ENCODE data around the gene DCTPP1. TPM values are rescaled to one million over a fixed set of nuclear protein-coding genes. Genes with fewer than 3 reads are reported as not detected.

The DCTPP1 gene
- total and polyA plus RNA-seq, 2 of the 13 experiments (the other 11 are each of a cell fraction or from before 2014, with no cell fraction given), result 54.8 to 74.4 TPM

DNA sequence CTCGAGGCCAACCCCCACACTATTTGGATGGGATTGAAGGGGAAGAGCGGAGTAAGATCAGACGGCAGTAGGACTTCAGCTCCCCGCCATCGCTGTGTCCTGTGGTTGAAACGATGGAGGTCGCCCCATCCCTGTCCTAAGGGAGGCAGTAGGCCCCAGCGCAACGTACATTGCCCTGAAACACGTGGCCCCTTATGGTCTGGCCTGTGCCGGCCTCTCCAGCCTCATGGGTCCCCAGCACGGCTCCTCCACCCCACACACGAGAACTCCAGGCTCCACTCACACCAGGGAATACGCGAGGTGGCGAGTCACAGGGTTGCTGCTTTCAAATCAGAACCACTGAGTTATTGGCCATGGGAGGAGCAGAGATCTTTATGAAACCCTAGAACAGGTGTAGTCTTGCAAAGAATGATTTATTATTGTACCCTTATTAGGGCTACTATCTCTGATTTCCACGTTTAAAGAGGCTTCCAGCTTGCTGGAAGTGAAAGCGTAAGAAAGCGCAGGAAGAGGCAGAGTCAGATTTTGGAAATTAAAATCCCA lies 669 bp upstream of the DCTPP1 start (continued):
- TF ChIP-seq, protein P1, sequence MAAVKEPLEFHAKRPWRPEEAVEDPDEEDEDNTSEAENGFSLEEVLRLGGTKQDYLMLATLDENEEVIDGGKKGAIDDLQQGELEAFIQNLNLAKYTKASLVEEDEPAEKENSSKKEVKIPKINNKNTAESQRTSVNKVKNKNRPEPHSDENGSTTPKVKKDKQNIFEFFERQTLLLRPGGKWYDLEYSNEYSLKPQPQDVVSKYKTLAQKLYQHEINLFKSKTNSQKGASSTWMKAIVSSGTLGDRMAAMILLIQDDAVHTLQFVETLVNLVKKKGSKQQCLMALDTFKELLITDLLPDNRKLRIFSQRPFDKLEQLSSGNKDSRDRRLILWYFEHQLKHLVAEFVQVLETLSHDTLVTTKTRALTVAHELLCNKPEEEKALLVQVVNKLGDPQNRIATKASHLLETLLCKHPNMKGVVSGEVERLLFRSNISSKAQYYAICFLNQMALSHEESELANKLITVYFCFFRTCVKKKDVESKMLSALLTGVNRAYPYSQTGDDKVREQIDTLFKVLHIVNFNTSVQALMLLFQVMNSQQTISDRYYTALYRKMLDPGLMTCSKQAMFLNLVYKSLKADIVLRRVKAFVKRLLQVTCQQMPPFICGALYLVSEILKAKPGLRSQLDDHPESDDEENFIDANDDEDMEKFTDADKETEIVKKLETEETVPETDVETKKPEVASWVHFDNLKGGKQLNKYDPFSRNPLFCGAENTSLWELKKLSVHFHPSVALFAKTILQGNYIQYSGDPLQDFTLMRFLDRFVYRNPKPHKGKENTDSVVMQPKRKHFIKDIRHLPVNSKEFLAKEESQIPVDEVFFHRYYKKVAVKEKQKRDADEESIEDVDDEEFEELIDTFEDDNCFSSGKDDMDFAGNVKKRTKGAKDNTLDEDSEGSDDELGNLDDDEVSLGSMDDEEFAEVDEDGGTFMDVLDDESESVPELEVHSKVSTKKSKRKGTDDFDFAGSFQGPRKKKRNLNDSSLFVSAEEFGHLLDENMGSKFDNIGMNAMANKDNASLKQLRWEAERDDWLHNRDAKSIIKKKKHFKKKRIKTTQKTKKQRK (IDR thresholded peaks at IDR 0.05; ENCODE audit: low read length), result no peak
- peak; percentile 1; the same call in 1 of the 2 replicates for TF ChIP-seq RELA (CRISPR knock-in tag; IDR thresholded peaks at IDR 0.05)
- peak; percentile 78 for TF ChIP-seq IKZF4 (CRISPR knock-in tag; IDR thresholded peaks at IDR 0.05; ENCODE audit: borderline replicate concordance, low read depth, not compliant biosample characterization)
- TF ChIP-seq HOXA5 (CRISPR knock-in tag; IDR thresholded peaks at IDR 0.05), result peak; percentile 91
- peak; percentile 94; the same call in 1 of the 2 replicates for TF ChIP-seq BRD4 (CRISPR knock-in tag; IDR thresholded peaks at IDR 0.05)
- peak; percentile 94 for TF ChIP-seq WIZ (CRISPR knock-in tag; IDR thresholded peaks at IDR 0.05)
- TF ChIP-seq, protein P2, sequence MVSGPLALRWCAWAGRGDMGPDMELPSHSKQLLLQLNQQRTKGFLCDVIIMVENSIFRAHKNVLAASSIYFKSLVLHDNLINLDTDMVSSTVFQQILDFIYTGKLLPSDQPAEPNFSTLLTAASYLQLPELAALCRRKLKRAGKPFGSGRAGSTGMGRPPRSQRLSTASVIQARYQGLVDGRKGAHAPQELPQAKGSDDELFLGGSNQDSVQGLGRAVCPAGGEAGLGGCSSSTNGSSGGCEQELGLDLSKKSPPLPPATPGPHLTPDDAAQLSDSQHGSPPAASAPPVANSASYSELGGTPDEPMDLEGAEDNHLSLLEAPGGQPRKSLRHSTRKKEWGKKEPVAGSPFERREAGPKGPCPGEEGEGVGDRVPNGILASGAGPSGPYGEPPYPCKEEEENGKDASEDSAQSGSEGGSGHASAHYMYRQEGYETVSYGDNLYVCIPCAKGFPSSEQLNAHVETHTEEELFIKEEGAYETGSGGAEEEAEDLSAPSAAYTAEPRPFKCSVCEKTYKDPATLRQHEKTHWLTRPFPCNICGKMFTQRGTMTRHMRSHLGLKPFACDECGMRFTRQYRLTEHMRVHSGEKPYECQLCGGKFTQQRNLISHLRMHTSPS (CRISPR knock-in tag; IDR thresholded peaks at IDR 0.05; ENCODE audit: low read depth), result no peak
- TF ChIP-seq RBAK (CRISPR knock-in tag; IDR thresholded peaks at IDR 0.05), result 0 out of 2 replicates have a peak, but pooled peaks have one; percentile 63
- peak; percentile 90; the same call in 1 of the 2 replicates for TF ChIP-seq ZNF839 (CRISPR knock-in tag; IDR thresholded peaks at IDR 0.05; ENCODE audit: borderline replicate concordance)
- TF ChIP-seq, protein P3, sequence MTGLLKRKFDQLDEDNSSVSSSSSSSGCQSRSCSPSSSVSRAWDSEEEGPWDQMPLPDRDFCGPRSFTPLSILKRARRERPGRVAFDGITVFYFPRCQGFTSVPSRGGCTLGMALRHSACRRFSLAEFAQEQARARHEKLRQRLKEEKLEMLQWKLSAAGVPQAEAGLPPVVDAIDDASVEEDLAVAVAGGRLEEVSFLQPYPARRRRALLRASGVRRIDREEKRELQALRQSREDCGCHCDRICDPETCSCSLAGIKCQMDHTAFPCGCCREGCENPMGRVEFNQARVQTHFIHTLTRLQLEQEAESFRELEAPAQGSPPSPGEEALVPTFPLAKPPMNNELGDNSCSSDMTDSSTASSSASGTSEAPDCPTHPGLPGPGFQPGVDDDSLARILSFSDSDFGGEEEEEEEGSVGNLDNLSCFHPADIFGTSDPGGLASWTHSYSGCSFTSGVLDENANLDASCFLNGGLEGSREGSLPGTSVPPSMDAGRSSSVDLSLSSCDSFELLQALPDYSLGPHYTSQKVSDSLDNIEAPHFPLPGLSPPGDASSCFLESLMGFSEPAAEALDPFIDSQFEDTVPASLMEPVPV (CRISPR knock-in tag; IDR thresholded peaks at IDR 0.05), result peak; percentile 49
- 0 out of 2 replicates have a peak, but pooled peaks have one; percentile 16 for TF ChIP-seq ZSCAN22 (CRISPR knock-in tag; IDR thresholded peaks at IDR 0.05)
- TF ChIP-seq IRF2 (CRISPR knock-in tag; IDR thresholded peaks at IDR 0.05), result peak; percentile 50; the same call in 1 of the 2 replicates
- peak; percentile 65; the same call in 1 of the 2 replicates for TF ChIP-seq ZMYM3 (CRISPR knock-in tag; IDR thresholded peaks at IDR 0.05)
- TF ChIP-seq NFKB2 (CRISPR knock-in tag; IDR thresholded peaks at IDR 0.05; ENCODE audit: borderline replicate concordance), result peak; percentile 96; the same call in 1 of the 2 replicates
- peak; percentile 88; the same call in 1 of the 2 replicates for TF ChIP-seq ZFP41 (CRISPR knock-in tag; IDR thresholded peaks at IDR 0.05; ENCODE audit: borderline replicate concordance)
- TF ChIP-seq MIER2 (CRISPR knock-in tag; IDR thresholded peaks at IDR 0.05), result 0 out of 2 replicates have a peak, but pooled peaks have one; percentile 49
- TF ChIP-seq CCDC6 (CRISPR knock-in tag; IDR thresholded peaks at IDR 0.05), result 0 out of 2 replicates have a peak, but pooled peaks have one; percentile 14
- TF ChIP-seq ZNF780A (CRISPR knock-in tag; IDR thresholded peaks at IDR 0.05), result 0 out of 2 replicates have a peak, but pooled peaks have one; percentile 15
- TF ChIP-seq ZMYM2 (CRISPR knock-in tag; IDR thresholded peaks at IDR 0.05), result peak; percentile 86
- peak; percentile 93 for TF ChIP-seq NRL (CRISPR knock-in tag; IDR thresholded peaks at IDR 0.05; ENCODE audit: borderline replicate concordance)
- TF ChIP-seq ZNF616 (CRISPR knock-in tag; IDR thresholded peaks at IDR 0.05; ENCODE audit: low read depth), result peak; percentile 63; the same call in 1 of the 2 replicates

All from HepG2 (cell line).